Upper lobe of left lung (tissue), 4 donors: ENCODE measurements around the gene NR2F1.

Experiments
- CTCF ChIP-seq, 6 experiments: fragments of 450-650 bp in 4 of 6; fragments of 200-600 bp in 2 of 6; sonication (generic) in 2 of 6; IDR thresholded peaks; one replicate each; pipeline ENCODE4 v1.5.1; 2016 to 2019; ENCODE audit warnings: antibody characterized with exemption in 6 of 6
- EP300 ChIP-seq, 4 donors: sonication (generic); formaldehyde crosslinking; IDR thresholded peaks; one replicate each; pipeline ENCODE4 v1.5.1; 2017; ENCODE audit warnings: antibody characterized with exemption in 4 of 4, control low read depth in 2 of 4
- POLR2A ChIP-seq, 4 donors: fragments of 450-650 bp; IDR thresholded peaks; one replicate each; pipeline ENCODE4 v1.5.1; 2016 to 2017; ENCODE audit warnings: antibody characterized with exemption in 4 of 4, mild to moderate bottlenecking in 2 of 4

- TF ChIP-seq EP300 (IDR thresholded peaks at IDR 0.05) (no peak), POLR2A (IDR thresholded peaks at IDR 0.05) (no peak), CTCF (IDR thresholded peaks at IDR 0.05) (no peak)
Observed at GRCh38 chr5:93557021-93557604, 25.9 kb upstream of the NR2F1 start.
